ENCODE results near the gene SKIL. TPM values are rescaled to one million over a fixed set of nuclear protein-coding genes. Genes with fewer than 3 reads are reported as not detected.
"Not testable (repeated sequence)": the region's sequence is repeated elsewhere in the genome, so short reads cannot be mapped to it uniquely, and the experiment has no call there.

Gene SKIL
- total RNA-seq, 1 donor from 2014 or later: 83.0 TPM

DNA sequence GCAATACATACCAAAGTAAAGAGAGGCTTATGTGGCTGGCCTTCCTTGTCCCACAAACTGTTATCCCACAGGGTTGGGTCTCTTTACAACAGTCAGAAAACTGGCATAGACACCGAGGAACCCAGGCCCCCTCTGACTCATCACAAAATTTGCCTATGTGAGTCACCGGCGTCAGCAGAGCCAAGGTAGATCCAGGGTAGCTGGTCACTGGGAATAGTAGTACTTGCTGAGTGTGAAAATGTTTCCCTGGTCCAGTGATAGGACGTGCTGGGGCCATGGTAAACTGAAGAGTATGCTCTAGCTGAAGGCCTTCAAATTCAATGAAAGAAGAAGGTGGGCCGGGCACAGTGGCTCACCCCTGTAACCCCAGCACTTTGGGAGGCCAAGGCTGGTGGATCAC is 27.1 kb upstream of the SKIL start:
- H3K4me3 Mint-ChIP-seq (ENCODE audit: unreplicated experiment): no peak overlapping the region
- TF ChIP-seq, protein P1, sequence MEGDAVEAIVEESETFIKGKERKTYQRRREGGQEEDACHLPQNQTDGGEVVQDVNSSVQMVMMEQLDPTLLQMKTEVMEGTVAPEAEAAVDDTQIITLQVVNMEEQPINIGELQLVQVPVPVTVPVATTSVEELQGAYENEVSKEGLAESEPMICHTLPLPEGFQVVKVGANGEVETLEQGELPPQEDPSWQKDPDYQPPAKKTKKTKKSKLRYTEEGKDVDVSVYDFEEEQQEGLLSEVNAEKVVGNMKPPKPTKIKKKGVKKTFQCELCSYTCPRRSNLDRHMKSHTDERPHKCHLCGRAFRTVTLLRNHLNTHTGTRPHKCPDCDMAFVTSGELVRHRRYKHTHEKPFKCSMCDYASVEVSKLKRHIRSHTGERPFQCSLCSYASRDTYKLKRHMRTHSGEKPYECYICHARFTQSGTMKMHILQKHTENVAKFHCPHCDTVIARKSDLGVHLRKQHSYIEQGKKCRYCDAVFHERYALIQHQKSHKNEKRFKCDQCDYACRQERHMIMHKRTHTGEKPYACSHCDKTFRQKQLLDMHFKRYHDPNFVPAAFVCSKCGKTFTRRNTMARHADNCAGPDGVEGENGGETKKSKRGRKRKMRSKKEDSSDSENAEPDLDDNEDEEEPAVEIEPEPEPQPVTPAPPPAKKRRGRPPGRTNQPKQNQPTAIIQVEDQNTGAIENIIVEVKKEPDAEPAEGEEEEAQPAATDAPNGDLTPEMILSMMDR (IDR thresholded peaks at IDR 0.05): no peak
- H3K9me3 Mint-ChIP-seq (ENCODE audit: unreplicated experiment): no peaks in the 10 kb centered on the region
- no peak overlapping the region for H3K27ac Mint-ChIP-seq (ENCODE audit: unreplicated experiment)
- peak; percentile 53 for DNase-seq (ENCODE audit: extremely low spot score, unreplicated experiment)
- no peaks in the 10 kb centered on the region for H3K36me3 Mint-ChIP-seq (ENCODE audit: unreplicated experiment)
- H3K4me1 Mint-ChIP-seq (ENCODE audit: unreplicated experiment): peaks cover 2% of the 10 kb centered on the region
- no peaks in the 10 kb centered on the region for H3K27me3 Mint-ChIP-seq (ENCODE audit: unreplicated experiment)

DNA sequence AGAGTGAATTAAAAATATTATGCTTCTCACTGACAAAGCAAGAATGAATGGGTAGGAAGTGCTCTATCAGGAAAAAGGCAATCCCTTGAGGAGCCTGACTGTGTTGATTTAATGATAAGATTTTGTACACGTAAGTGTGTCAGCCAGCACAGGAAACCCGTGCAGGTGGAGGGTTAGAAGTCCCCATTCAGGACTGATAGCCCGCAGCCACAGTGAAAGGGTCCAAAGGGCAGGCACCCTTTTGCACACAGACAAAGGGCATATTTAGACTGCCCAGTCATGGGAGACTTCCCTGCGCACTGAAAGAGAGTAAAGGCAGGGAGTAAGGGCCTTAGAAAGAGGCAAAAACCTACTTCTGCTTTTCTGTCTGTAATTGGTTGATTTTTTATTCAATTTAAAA is 26.4 kb upstream of the SKIL start:
- DNase-seq (ENCODE audit: extremely low spot score, unreplicated experiment): peak; percentile 32
- Mint-ChIP-seq H3K36me3 (ENCODE audit: unreplicated experiment) (no peaks in the 10 kb centered on the region), H3K4me1 (ENCODE audit: unreplicated experiment) (peaks cover 2% of the 10 kb centered on the region), H3K9me3 (ENCODE audit: unreplicated experiment) (no peaks in the 10 kb centered on the region), H3K4me3 (ENCODE audit: unreplicated experiment) (no peak overlapping the region), H3K27me3 (ENCODE audit: unreplicated experiment) (no peaks in the 10 kb centered on the region), H3K27ac (ENCODE audit: unreplicated experiment) (no peak overlapping the region)
- TF ChIP-seq, protein P1 (IDR thresholded peaks at IDR 0.05): no peak

DNA sequence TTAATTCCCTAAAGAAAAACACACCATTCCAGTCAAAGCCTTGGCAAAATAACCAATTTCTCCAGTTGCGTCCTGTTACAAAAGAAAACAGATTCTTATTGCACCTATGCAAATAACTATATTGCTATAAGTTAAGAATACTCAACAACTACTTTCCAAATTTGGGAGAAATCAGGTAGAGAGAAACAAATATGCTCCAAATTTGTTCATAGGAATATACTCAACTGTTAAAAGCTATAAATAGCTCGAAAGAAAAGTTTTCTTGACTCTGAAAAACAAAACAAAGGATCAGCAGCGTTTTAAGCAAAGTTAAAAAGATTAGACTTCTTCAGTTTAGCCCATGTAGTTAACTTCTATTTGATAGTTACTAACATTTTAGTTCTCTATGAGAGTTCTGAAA is 20.1 kb upstream of the SKIL start:
- TF ChIP-seq, protein P1 (IDR thresholded peaks at IDR 0.05): no peak
- Mint-ChIP-seq H3K27me3 (ENCODE audit: unreplicated experiment) (no peaks in the 10 kb centered on the region), H3K4me1 (ENCODE audit: unreplicated experiment) (peaks cover 3% of the 10 kb centered on the region), H3K4me3 (ENCODE audit: unreplicated experiment) (no peak overlapping the region), H3K36me3 (ENCODE audit: unreplicated experiment) (no peaks in the 10 kb centered on the region), H3K9me3 (ENCODE audit: unreplicated experiment) (no peaks in the 10 kb centered on the region), H3K27ac (ENCODE audit: unreplicated experiment) (no peak overlapping the region)
- no peak for DNase-seq (ENCODE audit: extremely low spot score, unreplicated experiment)

- no peak for DNase-seq (ENCODE audit: extremely low spot score, unreplicated experiment)
- TF ChIP-seq, protein P1 (IDR thresholded peaks at IDR 0.05): no peak
- Mint-ChIP-seq H3K4me3 (ENCODE audit: unreplicated experiment) (no peak overlapping the region), H3K27ac (ENCODE audit: unreplicated experiment) (no peak overlapping the region), H3K27me3 (ENCODE audit: unreplicated experiment) (no peaks in the 10 kb centered on the region), H3K9me3 (ENCODE audit: unreplicated experiment) (no peaks in the 10 kb centered on the region), H3K4me1 (ENCODE audit: unreplicated experiment) (peaks cover 3% of the 10 kb centered on the region), H3K36me3 (ENCODE audit: unreplicated experiment) (no peaks in the 10 kb centered on the region)
These were observed 18.7 kb upstream of the SKIL start for GRCh38 chr3:170338690-170339340.

GRCh38 chr3:170342273-170342672 is 15.2 kb upstream of the SKIL start:
- peak; percentile 56 for DNase-seq (ENCODE audit: extremely low spot score, unreplicated experiment)
- H3K4me1 Mint-ChIP-seq (ENCODE audit: unreplicated experiment); H3K36me3 Mint-ChIP-seq (ENCODE audit: unreplicated experiment); H3K4me3 Mint-ChIP-seq (ENCODE audit: unreplicated experiment); H3K27ac Mint-ChIP-seq (ENCODE audit: unreplicated experiment); H3K27me3 Mint-ChIP-seq (ENCODE audit: unreplicated experiment); H3K9me3 Mint-ChIP-seq (ENCODE audit: unreplicated experiment): not testable (repeated sequence)

- not testable (repeated sequence) for H3K27ac Mint-ChIP-seq (ENCODE audit: unreplicated experiment); H3K36me3 Mint-ChIP-seq (ENCODE audit: unreplicated experiment); H3K9me3 Mint-ChIP-seq (ENCODE audit: unreplicated experiment); H3K4me1 Mint-ChIP-seq (ENCODE audit: unreplicated experiment); H3K4me3 Mint-ChIP-seq (ENCODE audit: unreplicated experiment); H3K27me3 Mint-ChIP-seq (ENCODE audit: unreplicated experiment); DNase-seq (ENCODE audit: extremely low spot score, unreplicated experiment)
These were observed 13.7 kb upstream of the SKIL start for GRCh38 chr3:170343859-170344258.

All from osteocyte (in vitro differentiated cells).